ENCODE data around the gene SLC25A48. TPM values are rescaled to one million over a fixed set of nuclear protein-coding genes. Genes with fewer than 3 reads are reported as not detected.

Gene SLC25A48
- total RNA-seq, 2 experiments from 2014 or later: not detected

- no TSS peak for BruUV-seq (replicated peaks)
- DNase-seq (ENCODE audit: low spot score): no peak
- Histone ChIP-seq H3K27ac (ENCODE audit: low read depth, low read length, poor library complexity, severe bottlenecking) (no peak overlapping the region), H3K4me3 (ENCODE audit: low read depth, low read length, poor library complexity, severe bottlenecking) (no peak overlapping the region), H3K4me1 (ENCODE audit: insufficient read depth, low read length, poor library complexity, severe bottlenecking) (no peaks in the 10 kb centered on the region), H3K4me2 (ENCODE audit: low read length) (no peak overlapping the region), H3K79me2 (ENCODE audit: insufficient read depth, low read depth, low read length) (no peaks in the 10 kb centered on the region), H4K20me1 (ENCODE audit: insufficient read depth, low read length) (no peaks in the 10 kb centered on the region), H3K9me3 (ENCODE audit: low read length) (no peaks in the 10 kb centered on the region), H2AFZ (ENCODE audit: low read length) (no peak overlapping the region), H3K36me3 (ENCODE audit: insufficient read depth, low read length) (no peaks in the 10 kb centered on the region), H3K9me2 (ENCODE audit: insufficient read depth, low read length) (no peaks in the 10 kb centered on the region)
- intact Hi-C loops (cut with micrococcal nuclease; ENCODE audit: unreplicated experiment): no loop called here
- CTCF ChIA-PET (ENCODE audit: unreplicated experiment): no interaction called here
- POLR2A ChIA-PET: interaction anchor here (1.0 kb wide), 1 partner anchor 23 kb away, joined by 3 read pairs; no protein-coding TSS in a partner anchor
- TF ChIP-seq EZH2phosphoT487 (IDR thresholded peaks at IDR 0.05; ENCODE audit: borderline replicate concordance, low read depth, low read length): no peak
- TF ChIP-seq CTCF (conservative IDR thresholded peaks at IDR 0.05; ENCODE audit: low read length): no peak
Measured at GRCh38 chr5:135916638-135917263, 82.3 kb downstream of the SLC25A48 start.

GRCh38 chr5:135920199-135920598 lies 85.7 kb downstream of the SLC25A48 start:
- no peak for DNase-seq (ENCODE audit: low spot score)
- ChIA-PET CTCF (ENCODE audit: unreplicated experiment) (no interaction called here), POLR2A (interaction anchor here (1.6 kb wide), 1 partner anchor 9 kb away, joined by 4 read pairs; no protein-coding TSS in a partner anchor)
- H3K4me2 ChIP-seq (ENCODE audit: low read length): no peak overlapping the region
- no peaks in the 10 kb centered on the region for H3K79me2 ChIP-seq (ENCODE audit: insufficient read depth, low read depth, low read length)
- no peaks in the 10 kb centered on the region for H4K20me1 ChIP-seq (ENCODE audit: insufficient read depth, low read length)
- H3K9me2 ChIP-seq (ENCODE audit: insufficient read depth, low read length): no peaks in the 10 kb centered on the region
- BruUV-seq (replicated peaks): no TSS peak
- H3K9me3 ChIP-seq (ENCODE audit: low read length): no peaks in the 10 kb centered on the region
- no peak overlapping the region for H3K27ac ChIP-seq (ENCODE audit: low read depth, low read length, poor library complexity, severe bottlenecking)
- no peak overlapping the region for H3K4me3 ChIP-seq (ENCODE audit: low read depth, low read length, poor library complexity, severe bottlenecking)
- intact Hi-C loops (cut with micrococcal nuclease; ENCODE audit: unreplicated experiment): no loop called here
- no peak overlapping the region for H2AFZ ChIP-seq (ENCODE audit: low read length)
- no peaks in the 10 kb centered on the region for H3K4me1 ChIP-seq (ENCODE audit: insufficient read depth, low read length, poor library complexity, severe bottlenecking)
- TF ChIP-seq CTCF (conservative IDR thresholded peaks at IDR 0.05; ENCODE audit: low read length) (no peak), EZH2phosphoT487 (IDR thresholded peaks at IDR 0.05; ENCODE audit: borderline replicate concordance, low read depth, low read length) (no peak)
- no peaks in the 10 kb centered on the region for H3K36me3 ChIP-seq (ENCODE audit: insufficient read depth, low read length)

GRCh38 chr5:135921388-135921787 lies 86.9 kb downstream of the SLC25A48 start:
- TF ChIP-seq EZH2phosphoT487 (IDR thresholded peaks at IDR 0.05; ENCODE audit: borderline replicate concordance, low read depth, low read length) (no peak), CTCF (conservative IDR thresholded peaks at IDR 0.05; ENCODE audit: low read length) (no peak)
- H3K4me3 ChIP-seq (ENCODE audit: low read depth, low read length, poor library complexity, severe bottlenecking): no peak overlapping the region
- H2AFZ ChIP-seq (ENCODE audit: low read length): no peak overlapping the region
- H3K4me2 ChIP-seq (ENCODE audit: low read length): no peak overlapping the region
- intact Hi-C loops (cut with micrococcal nuclease; ENCODE audit: unreplicated experiment): no loop called here
- H3K27ac ChIP-seq (ENCODE audit: low read depth, low read length, poor library complexity, severe bottlenecking): no peak overlapping the region
- DNase-seq (ENCODE audit: low spot score): no peak
- no peaks in the 10 kb centered on the region for H4K20me1 ChIP-seq (ENCODE audit: insufficient read depth, low read length)
- no peaks in the 10 kb centered on the region for H3K9me3 ChIP-seq (ENCODE audit: low read length)
- ChIA-PET POLR2A (interaction anchor here (1.6 kb wide), 1 partner anchor 11 kb away, joined by 4 read pairs; no protein-coding TSS in a partner anchor), CTCF (ENCODE audit: unreplicated experiment) (no interaction called here)
- H3K79me2 ChIP-seq (ENCODE audit: insufficient read depth, low read depth, low read length): no peaks in the 10 kb centered on the region
- no peaks in the 10 kb centered on the region for H3K9me2 ChIP-seq (ENCODE audit: insufficient read depth, low read length)
- no peaks in the 10 kb centered on the region for H3K36me3 ChIP-seq (ENCODE audit: insufficient read depth, low read length)
- H3K4me1 ChIP-seq (ENCODE audit: insufficient read depth, low read length, poor library complexity, severe bottlenecking): no peaks in the 10 kb centered on the region
- BruUV-seq (replicated peaks): no TSS peak

All from OCI-LY7 (cell line).